ENCODE data around the gene PGBD5.

GRCh38 chr1:230377324-230377723 is 48.8 kb downstream of the PGBD5 start:
- TF ChIP-seq CTCF (conservative IDR thresholded peaks at IDR 0.05; ENCODE audit: low read length) (no peak), EZH2phosphoT487 (IDR thresholded peaks at IDR 0.05; ENCODE audit: borderline replicate concordance, low read depth, low read length) (no peak)

Measured in OCI-LY7 (cell line).